GM19238 (cell line): ENCODE measurements around the gene AFG3L2.
"Not testable (repeated sequence)": the region's sequence is repeated elsewhere in the genome, so short reads cannot be mapped to it uniquely, and the experiment has no call there.

Source experiments
- DNase-seq: peaks from one replicate; pipeline ENCODE4 v3.0.0; 2011; ENCODE audit warnings: low spot score; ENCODE audit not compliant: insufficient read length

Gene AFG3L2

DNA sequence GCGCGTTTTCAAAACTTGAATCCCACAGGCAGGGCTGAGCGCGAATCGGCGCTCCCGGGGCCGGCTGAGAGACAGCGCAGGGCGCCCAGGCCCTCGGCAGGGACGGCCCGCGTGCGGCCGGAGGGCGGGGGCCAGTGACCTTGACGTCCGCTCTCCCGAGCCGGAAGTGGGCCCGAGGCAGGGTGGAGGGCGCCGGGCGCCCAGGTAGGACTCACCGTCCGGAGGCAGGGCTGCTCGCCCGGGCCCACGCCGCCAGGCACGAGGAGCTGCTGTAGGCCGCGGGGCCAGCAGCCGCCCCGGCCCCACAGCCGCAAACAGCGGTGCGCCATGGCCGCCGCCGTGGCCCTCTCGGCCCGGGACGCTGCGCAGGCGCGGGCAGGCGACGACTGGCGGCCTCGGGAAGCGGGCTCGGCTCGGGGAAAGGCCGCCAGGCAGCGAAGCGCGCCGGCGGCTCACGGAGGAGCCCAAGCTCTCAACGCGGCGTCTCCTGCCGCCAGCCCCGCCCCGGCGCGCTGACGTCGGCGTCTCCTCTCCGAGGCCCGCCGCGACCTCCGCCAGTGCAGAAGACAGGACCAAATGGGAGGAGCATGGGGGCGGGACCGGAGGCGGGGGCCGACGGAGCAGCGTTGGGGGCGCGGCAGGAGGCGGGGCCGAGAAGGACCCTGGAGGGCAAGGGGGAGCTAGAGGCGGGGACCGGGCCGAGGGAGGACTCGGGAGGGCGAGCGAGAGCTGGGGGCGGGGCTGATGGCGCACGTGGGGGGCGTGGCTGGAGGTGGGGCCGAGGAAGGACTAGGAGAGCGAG is at the start of gene AFG3L2:
Gene AFG3L2 (minus strand): TSS at position 474 of the 802 bp plus-strand sequence. CDS start 145 bp downstream, at position 329.
- DNase-seq = peak; percentile 91

DNA sequence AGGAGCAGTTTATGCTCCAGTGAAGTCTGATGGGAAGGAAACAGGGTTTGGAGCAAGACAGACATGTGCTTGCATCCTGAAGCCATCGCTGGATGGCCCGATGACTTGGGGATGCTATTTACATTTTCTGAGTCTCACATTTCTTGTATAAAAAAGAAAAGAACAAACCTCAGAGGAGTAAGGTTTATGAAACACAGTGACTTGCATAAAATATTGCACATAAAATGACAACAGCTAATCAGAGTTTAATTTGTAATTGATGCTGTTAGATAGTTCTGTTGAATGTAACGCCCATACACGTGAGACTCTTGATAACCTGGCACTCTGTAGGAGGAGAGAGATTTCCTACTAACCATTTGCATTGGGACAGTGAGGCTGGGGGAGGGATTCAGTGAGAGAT is 47.2 kb upstream of the AFG3L2 start:
- no peak for DNase-seq

DNA sequence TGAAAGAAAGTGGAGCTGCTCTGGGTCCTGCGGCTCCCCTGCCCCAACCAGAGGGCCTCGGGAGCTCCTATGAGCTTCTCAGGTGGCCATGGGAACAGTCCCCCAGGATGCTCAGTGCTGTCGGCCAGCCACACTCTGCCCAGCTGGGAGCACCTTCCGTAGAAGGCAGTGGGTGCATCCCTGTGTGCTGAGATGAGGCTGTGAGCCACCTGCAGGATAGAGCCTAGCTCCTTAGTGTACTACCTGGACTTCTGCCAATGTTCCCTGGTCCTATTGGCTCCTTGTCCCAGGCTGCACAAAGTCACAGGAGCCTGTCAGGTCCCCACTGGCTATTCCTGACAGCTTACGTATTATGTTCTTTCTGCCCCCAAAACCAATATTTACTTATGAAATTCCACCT is 46.8 kb upstream of the AFG3L2 start:
- DNase-seq = no peak

DNA sequence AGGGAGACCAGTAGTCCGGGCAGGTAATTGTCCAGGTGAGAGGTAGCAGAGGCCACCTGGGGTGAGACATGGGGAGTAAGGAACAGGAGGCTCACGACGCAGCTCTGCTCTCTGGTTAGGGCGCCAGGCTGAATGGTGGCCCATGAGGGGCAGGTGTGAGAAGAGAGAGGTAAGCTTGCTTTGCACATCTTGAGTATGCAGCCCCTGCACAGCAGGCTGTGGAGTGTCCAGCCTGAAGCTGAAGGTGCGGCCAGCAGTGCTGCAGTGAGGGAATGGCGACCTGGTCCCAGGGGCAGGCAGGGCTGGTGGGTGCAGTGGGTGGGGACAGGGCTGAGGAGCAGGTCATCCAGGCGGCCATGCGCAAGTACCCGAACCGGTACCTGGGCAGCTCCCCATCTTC is 46.4 kb upstream of the AFG3L2 start:
- DNase-seq = no peak

DNA sequence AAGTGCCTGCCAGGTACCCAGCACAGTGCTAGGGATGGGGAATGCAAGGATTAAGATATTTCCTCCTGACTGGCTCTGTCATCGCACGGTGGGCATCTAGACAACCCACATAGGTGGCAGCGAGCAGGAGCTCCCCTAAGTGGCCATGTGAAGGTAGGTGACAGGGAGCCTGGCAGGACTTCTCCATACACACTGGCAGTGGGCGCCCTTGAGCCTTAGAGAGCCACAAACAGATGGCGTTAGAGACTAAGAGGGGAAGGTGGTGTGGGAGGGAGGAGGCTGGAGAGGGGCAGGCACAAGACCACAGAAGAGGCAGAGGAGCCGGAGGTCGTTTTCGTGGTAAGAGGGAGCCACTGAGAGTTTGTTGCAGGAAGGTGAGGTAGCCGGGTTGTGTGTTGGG is 45.9 kb upstream of the AFG3L2 start:
- no peak for DNase-seq

DNA sequence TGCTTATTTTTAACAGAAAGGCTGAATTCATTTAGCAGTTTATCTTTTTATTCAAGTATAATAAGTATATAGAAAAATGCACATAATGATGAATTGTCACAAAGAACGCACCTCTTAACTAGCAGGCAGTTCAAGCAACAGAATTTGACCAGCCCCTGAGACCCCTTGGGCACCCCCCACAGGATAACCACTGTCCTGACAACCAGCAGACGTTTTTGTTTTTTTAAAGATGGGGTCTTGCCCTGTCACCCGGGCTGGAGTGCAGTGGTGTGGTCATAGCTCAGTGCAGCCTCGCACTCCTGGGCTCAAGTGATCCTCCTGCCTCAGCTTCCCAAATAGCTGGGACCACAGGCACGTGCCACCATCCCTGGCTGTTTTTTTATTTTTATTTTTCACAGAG is 44.7 kb upstream of the AFG3L2 start:
- DNase-seq = no peak

DNA sequence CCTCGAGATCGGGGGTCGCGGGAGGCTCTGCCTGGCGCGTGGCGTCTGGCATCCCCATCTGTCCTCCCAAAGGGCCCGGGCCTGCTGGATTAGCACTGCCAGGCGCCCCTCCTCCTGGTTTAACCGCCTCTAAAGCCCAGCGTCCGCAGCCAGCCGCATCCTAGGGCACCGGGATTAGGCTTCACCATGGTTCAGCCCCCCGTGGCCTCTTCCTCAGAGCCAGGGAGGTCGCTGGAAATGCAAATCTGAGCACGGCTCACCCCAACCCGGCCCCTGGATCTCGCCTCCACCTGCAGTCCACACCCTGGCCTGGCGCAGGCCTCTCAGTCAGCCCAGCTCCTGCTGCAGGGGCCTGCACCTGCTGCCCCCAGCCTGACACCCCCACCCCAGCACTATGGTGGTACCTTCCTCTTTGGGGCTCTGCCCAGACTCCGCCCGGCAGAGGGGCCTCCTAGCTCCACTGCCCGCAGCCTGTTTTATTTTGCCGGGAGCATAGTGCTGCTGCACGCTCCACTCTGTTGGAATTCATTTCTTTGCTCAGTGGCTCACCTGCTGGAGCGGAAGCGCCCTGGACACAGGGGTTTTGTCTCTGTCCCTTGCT is 43.9 kb upstream of the AFG3L2 start:
- no peak for DNase-seq

DNA sequence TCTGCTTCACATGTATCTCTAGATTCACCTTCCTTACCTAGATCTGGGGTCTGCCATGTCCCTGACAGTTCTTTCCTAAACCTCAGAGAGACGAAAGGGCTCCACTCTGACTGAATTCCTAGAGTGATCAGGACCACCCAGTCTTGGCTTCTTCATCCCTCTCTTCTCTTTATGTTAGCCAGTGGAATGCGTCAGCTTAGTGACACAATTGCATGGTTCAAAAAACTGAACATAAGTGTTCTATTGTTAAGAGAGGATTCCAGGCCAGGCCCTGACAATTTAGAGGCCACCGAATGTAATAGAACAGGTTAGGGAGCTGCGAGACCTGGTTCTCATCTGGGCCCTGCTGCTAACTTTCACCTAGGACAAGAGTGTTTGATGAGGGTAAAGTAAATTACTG is 40.7 kb upstream of the AFG3L2 start:
- DNase-seq = no peak

DNA sequence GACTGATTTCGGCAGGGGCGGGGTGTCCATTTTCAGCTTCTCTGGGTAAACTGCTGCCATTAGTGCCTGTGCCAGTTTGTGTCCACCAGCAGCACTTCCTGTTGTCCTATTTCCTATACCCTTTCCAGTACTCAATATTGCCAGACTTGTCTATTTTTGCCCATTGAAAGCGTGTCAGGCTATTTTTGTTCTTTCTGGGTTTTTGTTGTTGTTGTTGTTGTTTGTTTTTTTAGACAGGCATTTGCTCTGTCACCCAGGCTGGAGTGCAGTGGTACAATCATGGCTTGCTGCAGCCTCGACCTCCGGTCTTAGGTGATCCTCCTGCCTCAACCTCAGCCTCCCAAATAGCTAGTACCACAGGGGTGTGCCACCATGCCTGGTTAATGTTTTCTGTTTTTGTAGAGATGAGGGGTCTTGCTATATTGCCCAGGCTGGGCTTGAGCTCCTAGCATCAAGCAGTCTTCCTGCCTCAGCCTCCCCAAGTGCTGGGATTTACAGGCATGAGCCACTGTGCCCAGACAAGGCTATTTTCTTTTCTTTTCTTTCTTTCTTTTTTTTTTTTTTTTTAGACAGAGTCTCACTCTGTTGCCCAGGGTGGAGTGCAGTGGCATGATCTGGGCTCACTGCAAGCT is 39.2 kb upstream of the AFG3L2 start:
- no peak for DNase-seq

DNA sequence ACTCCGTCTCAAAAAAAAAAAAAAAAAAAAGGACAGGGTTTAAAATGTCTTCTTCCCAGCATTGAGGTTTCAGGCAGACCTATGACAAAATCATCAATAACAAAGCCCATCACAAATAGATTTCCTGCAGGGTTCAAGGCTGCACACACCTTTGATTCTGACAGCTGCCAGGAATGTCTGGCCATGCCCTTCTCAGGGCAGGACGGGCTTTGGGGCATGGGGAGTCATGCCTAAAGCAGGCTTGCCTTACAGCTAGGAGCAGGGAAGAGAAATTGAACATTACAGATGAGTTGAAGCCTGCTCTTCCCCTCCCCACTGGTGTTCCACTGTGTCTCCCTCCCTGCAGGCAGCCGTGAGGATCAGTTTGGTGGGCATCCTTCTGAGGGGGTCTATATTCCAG is 34.4 kb upstream of the AFG3L2 start:
- DNase-seq = no peak

DNA sequence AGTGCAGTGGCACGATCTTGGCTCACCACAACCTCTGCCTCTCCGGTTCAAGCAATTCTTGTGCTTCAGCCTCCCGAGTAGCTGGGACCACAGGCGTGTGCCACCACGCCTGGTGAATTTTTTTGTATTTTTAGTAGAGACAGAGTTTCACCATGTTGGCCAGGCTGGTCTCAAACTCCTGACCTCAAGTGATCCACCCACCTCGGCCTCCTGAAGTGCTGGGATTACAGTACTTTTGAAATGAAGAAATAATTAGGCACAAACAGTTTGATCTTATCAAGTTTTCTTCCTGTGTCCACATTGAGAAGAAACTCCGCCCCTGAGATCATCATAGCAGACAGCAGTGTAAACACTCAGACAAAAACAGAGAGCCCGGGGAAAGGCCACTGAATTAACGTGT is 33.7 kb upstream of the AFG3L2 start:
- not testable (repeated sequence) for DNase-seq

DNA sequence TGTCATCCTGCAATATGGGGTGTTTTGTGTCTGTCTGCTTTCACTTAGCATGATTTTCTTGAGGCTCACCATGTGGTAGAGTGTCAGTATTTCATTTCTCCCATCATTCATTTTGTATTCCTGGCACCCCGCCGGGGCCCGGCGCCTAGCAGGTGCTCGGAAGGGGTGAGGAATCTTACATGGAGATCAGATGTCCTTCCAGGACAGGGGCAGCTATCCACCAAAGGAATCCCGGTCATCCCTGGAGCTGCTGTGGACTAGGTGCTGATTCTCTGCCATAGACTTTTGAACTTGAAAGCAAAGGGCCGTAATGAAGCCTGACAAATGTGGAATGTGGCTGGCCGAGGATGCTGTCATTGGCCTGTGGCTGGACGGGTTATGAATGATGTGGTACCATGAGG is 33.1 kb upstream of the AFG3L2 start:
- DNase-seq = no peak

DNA sequence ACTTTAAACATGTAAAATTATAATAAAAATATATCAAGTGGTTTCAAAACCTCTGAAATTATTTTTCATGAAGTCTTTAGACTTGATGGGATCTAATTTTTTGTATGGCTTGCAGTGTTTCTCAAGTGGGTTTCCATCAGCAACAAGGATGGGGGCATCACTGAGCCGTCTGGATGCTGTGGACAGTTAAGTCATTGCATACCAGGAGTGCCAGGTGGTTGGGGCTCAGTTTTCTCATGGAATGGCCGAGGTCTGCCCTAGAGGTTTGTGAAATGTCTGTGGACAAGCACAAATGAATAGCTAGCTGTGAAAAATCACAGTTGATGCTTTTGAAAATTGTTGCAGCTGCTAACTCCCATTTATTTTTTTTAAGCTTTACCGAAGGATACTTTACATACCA is 32.4 kb upstream of the AFG3L2 start:
- DNase-seq = no peak

DNA sequence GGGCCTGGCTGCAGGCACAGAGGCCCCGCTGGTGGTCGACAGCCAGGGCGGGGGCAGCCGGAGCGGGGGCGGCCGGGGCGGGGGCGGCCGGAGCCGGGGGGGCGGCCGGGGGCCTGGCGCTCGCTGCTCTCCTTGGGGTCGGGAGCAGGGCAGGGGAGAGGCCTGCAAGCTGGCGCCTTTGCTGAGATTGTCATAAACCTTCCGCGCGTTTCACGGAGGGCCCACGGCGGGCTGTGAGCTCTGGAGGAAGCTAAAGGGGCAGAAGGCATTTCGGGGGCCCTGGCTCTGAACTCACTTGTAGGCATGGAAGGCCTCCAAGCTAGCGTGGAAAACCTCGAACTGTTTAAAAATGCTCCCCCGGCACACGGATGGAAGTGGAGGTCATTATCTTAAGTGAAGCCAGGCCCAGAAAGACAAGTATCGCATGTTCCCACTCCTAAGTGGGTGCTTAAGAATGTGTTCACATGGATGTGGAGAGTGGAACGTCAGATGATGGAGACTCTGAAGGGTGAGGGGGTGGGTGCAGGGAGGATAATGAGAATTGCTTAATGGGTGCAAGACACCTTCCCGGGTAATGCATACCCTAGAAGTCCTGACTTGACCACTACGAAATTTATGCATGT is 31.3 kb upstream of the AFG3L2 start:
- DNase-seq = no peak

DNA sequence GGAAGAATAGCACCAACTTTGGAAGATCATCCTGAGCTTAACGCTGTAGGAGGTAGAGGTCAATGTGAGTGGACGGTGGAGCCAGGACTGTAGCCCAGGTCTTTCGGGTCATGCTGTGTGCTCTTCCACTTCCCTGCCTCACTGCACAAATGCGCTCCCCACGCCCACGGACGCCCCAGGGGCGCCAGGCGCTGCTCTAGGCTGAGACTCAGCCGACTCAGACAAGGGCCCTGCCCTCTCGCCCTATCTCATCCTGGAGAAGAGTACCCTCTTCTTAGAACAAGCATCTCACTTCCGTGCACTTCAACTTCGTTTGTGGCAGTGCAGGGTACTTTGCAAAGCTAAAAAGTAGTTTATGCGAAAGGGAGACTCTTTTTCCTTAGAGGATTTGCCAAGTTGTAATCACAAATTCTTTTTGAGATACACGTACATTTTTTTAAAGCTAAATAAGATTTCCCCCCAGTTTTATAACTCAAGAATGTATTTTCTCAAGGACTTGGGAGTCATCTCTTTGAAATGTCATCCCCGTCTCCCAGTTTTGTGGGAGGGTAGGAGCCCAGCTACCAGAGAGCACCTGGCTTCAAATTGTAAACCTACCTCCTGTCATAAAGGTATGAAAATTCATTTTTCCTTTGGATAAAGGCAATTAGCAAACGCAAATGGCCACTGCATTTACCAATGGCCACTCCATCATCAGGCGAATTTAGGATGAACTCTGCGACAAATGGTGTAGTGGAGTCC is 29.5 kb upstream of the AFG3L2 start:
- DNase-seq = no peak

DNA sequence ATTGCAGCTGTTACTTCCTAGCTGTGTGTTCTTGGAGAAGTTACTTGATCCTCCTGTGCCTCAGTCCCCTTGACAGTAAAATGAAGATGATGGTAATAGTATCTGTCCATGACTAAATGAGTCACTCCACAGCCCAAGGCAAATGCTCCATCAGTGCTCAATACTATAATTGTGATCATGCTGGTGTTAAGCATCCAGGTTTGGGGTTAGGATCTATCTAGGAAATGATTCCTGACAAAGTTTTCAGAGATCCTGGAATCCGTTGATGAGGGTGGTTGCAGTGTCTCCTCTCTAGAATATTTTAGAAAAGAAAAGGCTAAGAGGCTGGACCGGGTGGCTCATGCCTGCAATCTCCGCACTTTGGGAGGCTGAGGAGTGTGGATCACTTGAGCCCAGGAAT is 28.0 kb upstream of the AFG3L2 start:
- no peak for DNase-seq

DNA sequence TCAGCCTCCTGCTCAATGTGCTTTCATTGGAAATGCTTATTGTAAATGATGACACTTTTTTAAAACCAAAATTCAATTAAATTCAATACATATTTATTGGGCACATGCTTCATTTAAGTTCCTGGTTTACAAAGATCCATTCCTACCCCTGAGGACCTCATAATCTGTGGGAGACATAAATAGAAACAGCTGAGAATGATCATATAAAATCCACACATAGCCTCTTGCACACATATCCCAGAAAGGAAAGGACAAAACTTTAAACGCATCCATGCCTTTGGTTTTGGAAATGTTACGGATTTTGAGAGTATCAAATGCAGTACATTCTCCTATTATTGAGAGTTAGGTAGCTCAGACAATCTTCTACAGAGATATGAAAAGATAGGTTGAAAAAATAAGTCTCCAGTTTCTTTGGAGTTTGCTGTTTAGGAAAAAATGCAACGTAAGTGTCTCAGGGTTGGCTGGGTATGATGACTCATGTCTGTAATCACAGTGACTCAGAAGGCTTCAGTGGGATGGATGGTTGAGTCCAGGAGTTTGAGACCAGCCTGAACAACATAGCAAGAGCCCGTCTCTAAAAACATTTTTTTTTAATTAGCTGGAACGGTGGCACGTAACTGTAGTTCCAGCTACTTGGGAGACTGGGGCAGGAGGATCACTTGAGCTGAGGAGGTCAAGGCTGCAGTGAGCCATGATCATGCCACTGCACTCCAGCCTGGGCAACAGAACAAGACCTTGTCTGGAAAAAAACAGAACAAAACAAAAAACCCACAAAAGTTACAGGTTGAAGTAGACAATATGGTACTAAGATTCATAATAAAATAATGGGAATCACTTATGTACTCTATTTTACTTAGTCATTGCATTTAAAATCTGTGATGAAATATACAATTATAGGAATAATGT is 26.8 kb upstream of the AFG3L2 start:
- no peak for DNase-seq

DNA sequence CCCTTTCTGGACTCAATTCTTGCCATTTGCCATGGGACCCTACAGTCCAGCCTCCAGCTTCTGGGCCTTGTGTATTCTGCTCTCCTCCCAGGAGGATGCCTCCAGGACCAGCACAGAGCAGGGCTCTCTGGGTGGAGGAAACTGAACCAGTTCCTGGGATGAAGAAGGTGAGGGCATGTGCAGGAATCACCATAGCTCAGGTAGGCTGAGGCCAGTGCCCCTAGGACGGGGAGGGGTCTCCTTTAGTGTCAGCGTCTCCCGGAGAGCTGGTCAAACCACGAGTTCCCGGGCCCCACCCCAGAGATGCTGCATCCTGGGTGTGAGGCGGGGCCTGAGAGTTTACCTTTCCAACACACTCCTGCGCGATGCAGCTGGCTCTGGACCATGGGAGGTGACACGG is 24.9 kb upstream of the AFG3L2 start:
- DNase-seq = no peak

DNA sequence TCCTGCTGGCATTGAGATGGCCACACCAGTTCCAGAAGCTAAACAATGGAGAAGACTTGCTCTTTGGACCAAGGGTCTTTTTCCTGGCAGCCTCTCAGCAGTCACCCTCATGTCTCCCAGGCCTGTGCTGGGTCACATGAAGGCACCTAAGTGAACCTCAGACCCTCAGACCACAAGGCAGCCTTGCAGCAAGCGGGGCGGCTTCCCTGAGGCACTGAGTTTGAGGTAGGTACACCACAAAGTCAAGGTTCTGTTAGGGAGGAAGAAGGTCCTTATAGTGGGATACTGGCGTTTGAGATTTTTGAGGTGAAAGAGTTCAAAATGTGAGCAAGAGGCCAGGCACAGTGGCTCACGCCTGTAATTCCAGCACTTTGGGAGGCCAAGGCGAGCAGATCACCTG is 22.2 kb upstream of the AFG3L2 start:
- no peak for DNase-seq

DNA sequence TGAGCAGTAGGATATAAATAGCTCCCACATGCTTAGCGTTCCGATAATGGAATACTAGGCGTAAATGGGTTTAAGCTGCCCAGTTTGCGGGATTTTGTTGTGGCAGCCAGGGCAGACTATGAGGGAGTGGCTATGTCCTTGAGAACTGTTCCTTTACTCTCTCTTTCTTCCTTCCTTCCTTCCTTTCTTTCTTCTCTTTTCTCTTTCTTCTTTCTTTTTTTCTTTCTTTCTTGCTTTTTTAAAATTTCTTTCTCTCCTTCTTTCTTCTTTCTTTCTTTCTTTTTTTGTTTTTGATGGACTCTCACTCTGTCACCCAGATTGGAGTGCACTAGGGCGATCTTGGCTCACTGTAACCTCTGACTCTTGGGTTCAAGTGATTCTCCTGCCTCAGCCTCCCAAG is 21.6 kb upstream of the AFG3L2 start:
- DNase-seq = no peak

DNA sequence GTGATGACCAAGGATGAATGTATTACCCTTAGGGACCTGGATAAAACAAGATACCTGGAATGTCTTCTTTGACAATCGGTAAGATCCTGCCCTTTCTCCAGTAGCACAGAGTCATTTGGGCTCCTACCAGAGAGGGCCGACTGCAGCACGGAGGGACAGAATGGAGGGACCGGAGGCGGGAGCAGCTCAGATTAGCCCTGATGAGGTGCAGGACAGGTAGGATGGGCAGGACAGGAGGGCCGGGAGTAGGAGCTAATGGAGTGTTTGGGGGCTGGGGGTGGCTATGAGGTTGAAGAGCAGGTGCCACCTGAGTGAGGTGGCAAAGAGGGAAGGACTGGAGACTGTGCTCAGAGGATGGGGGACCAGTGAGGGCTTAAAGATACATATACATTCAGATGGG is 20.8 kb upstream of the AFG3L2 start:
- no peak for DNase-seq
